ENCODE data around the gene KLK10.

KLK10 gene

GRCh38 chr19:51059715-51060114, 40.2 kb upstream of the KLK10 start:
- no peaks in the 10 kb centered on the region for H3K4me1 ChIP-seq (ENCODE audit: low read length)
- H3K27me3 ChIP-seq (ENCODE audit: low read depth, low read length): peaks cover 53% of the 10 kb centered on the region
- no peaks in the 10 kb centered on the region for H3K79me2 ChIP-seq (ENCODE audit: low read length)
- H3K9ac ChIP-seq (ENCODE audit: low read length): no peak overlapping the region
- H3K4me2 ChIP-seq (ENCODE audit: low read length): no peak overlapping the region
- no peak overlapping the region for H3K4me3 ChIP-seq (ENCODE audit: low read length)
- TF ChIP-seq CTCF (IDR thresholded peaks at IDR 0.05; ENCODE audit: low read depth, low read length) (no peak), EZH2phosphoT487 (IDR thresholded peaks at IDR 0.05; ENCODE audit: low read depth) (no peak)
- no peaks in the 10 kb centered on the region for H4K20me1 ChIP-seq (ENCODE audit: insufficient read depth, low read length)
- H2AFZ ChIP-seq (ENCODE audit: low read depth, low read length): no peak overlapping the region
- no peaks in the 10 kb centered on the region for H3K36me3 ChIP-seq (replicated peaks; ENCODE audit: low read depth, low read length)
- no peaks in the 10 kb centered on the region for H3K9me3 ChIP-seq (ENCODE audit: insufficient read depth, low read length)
- no peak overlapping the region for H3K27ac ChIP-seq (ENCODE audit: low read length)

GRCh38 chr19:51055866-51056265, 36.4 kb upstream of the KLK10 start:
- no peak overlapping the region for H2AFZ ChIP-seq (ENCODE audit: low read depth, low read length)
- peaks cover 54% of the 10 kb centered on the region for H3K27me3 ChIP-seq (ENCODE audit: low read depth, low read length)
- no peaks in the 10 kb centered on the region for H3K79me2 ChIP-seq (ENCODE audit: low read length)
- H3K4me2 ChIP-seq (ENCODE audit: low read length): no peak overlapping the region
- H3K9me3 ChIP-seq (ENCODE audit: insufficient read depth, low read length): no peaks in the 10 kb centered on the region
- no peaks in the 10 kb centered on the region for H3K36me3 ChIP-seq (replicated peaks; ENCODE audit: low read depth, low read length)
- no peaks in the 10 kb centered on the region for H3K4me1 ChIP-seq (ENCODE audit: low read length)
- no peaks in the 10 kb centered on the region for H4K20me1 ChIP-seq (ENCODE audit: insufficient read depth, low read length)
- no peak overlapping the region for H3K27ac ChIP-seq (ENCODE audit: low read length)
- no peak overlapping the region for H3K9ac ChIP-seq (ENCODE audit: low read length)
- H3K4me3 ChIP-seq (ENCODE audit: low read length): no peak overlapping the region
- TF ChIP-seq EZH2phosphoT487 (IDR thresholded peaks at IDR 0.05; ENCODE audit: low read depth) (no peak), CTCF (IDR thresholded peaks at IDR 0.05; ENCODE audit: low read depth, low read length) (no peak)

GRCh38 chr19:51047031-51047335, 27.5 kb upstream of the KLK10 start:
- TF ChIP-seq CTCF (IDR thresholded peaks at IDR 0.05; ENCODE audit: low read depth, low read length): no peak
- no peak for TF ChIP-seq EZH2phosphoT487 (IDR thresholded peaks at IDR 0.05; ENCODE audit: low read depth)
- H4K20me1 ChIP-seq (ENCODE audit: insufficient read depth, low read length): no peaks in the 10 kb centered on the region
- no peak overlapping the region for H3K4me2 ChIP-seq (ENCODE audit: low read length)
- H2AFZ ChIP-seq (ENCODE audit: low read depth, low read length): no peak overlapping the region
- H3K9me3 ChIP-seq (ENCODE audit: insufficient read depth, low read length): no peaks in the 10 kb centered on the region
- no peaks in the 10 kb centered on the region for H3K79me2 ChIP-seq (ENCODE audit: low read length)
- H3K36me3 ChIP-seq (replicated peaks; ENCODE audit: low read depth, low read length): no peaks in the 10 kb centered on the region
- H3K9ac ChIP-seq (ENCODE audit: low read length): no peak overlapping the region
- peaks cover 9% of the 10 kb centered on the region; the same call in 1 of the 2 replicates for H3K27me3 ChIP-seq (ENCODE audit: low read depth, low read length)
- H3K4me1 ChIP-seq (ENCODE audit: low read length): no peaks in the 10 kb centered on the region
- H3K27ac ChIP-seq (ENCODE audit: low read length): no peak overlapping the region
- no peak overlapping the region for H3K4me3 ChIP-seq (ENCODE audit: low read length)

GRCh38 chr19:51044327-51044726, 24.8 kb upstream of the KLK10 start:
- H3K9me3 ChIP-seq (ENCODE audit: insufficient read depth, low read length): no peaks in the 10 kb centered on the region
- TF ChIP-seq EZH2phosphoT487 (IDR thresholded peaks at IDR 0.05; ENCODE audit: low read depth): no peak
- TF ChIP-seq CTCF (IDR thresholded peaks at IDR 0.05; ENCODE audit: low read depth, low read length): no peak
- H3K4me2 ChIP-seq (ENCODE audit: low read length): no peak overlapping the region
- no peaks in the 10 kb centered on the region for H3K79me2 ChIP-seq (ENCODE audit: low read length)
- H3K36me3 ChIP-seq (replicated peaks; ENCODE audit: low read depth, low read length): no peaks in the 10 kb centered on the region
- no peak overlapping the region for H3K9ac ChIP-seq (ENCODE audit: low read length)
- H2AFZ ChIP-seq (ENCODE audit: low read depth, low read length): no peak overlapping the region
- no peak overlapping the region for H3K27ac ChIP-seq (ENCODE audit: low read length)
- H3K4me1 ChIP-seq (ENCODE audit: low read length): no peaks in the 10 kb centered on the region
- peaks cover 7% of the 10 kb centered on the region; the same call in 1 of the 2 replicates for H3K27me3 ChIP-seq (ENCODE audit: low read depth, low read length)
- H3K4me3 ChIP-seq (ENCODE audit: low read length): no peak overlapping the region
- H4K20me1 ChIP-seq (ENCODE audit: insufficient read depth, low read length): no peaks in the 10 kb centered on the region
